Lower leg skin (tissue), 4 donors: ENCODE results near the gene ARPC2. TPM values are rescaled to one million over a fixed set of nuclear protein-coding genes. Genes with fewer than 3 reads are reported as not detected.

Source experiments
- DNase-seq, 2 donors: peaks; one replicate each; pipeline ENCODE4 v3.0.0-alpha.2; 2019; ENCODE audit warnings: low spot score in 2 of 2
- H3K4me3 ChIP-seq: fragments of 200-600 bp; sonication (generic); 2 replicates; pipeline ENCODE4 v1.5.1; 2017; ENCODE audit warnings: mild to moderate bottlenecking, low read depth; ENCODE audit not compliant: poor library complexity, severe bottlenecking
- POLR2A ChIP-seq, 2 donors: fragments of 450-650 bp; IDR thresholded peaks; one replicate each; pipeline ENCODE4 v1.6.1; 2016 to 2017; ENCODE audit warnings: antibody characterized with exemption in 2 of 2, mild to moderate bottlenecking in 1 of 2, moderate library complexity in 1 of 2
- WGBS, 2 donors: methylation state at CpG; one replicate each; pipeline ENCODE4 v1.1.5; 2018; 5-methylcytosine and 5-hydroxymethylcytosine counted together
- intact Hi-C: fragments of 100-400 bp; cut with DNase I; formaldehyde crosslinking; loops from one replicate; pipeline ENCODE4 v1.15.0; 2023; ENCODE audit warnings: low total_unique reads
- total RNA-seq, 4 donors: library from RNA; depleted of rRNA; stranded (reverse); fragments of >200 nt; gene quantifications; one replicate each; pipeline ENCODE4 v1.1.0, GENCODE V29; 2016
- TF ChIP-seq, protein P1 (sequence below), 3 donors: fragments of 450-650 bp; IDR thresholded peaks; one replicate each; pipeline ENCODE4 v1.5.1; 2016; ENCODE audit warnings: antibody characterized with exemption in 3 of 3, mild to moderate bottlenecking in 3 of 3, moderate library complexity in 2 of 3

ARPC2 gene
- total RNA-seq, 4 donors from 2014 or later: 233 to 344 (median 300) TPM

DNA sequence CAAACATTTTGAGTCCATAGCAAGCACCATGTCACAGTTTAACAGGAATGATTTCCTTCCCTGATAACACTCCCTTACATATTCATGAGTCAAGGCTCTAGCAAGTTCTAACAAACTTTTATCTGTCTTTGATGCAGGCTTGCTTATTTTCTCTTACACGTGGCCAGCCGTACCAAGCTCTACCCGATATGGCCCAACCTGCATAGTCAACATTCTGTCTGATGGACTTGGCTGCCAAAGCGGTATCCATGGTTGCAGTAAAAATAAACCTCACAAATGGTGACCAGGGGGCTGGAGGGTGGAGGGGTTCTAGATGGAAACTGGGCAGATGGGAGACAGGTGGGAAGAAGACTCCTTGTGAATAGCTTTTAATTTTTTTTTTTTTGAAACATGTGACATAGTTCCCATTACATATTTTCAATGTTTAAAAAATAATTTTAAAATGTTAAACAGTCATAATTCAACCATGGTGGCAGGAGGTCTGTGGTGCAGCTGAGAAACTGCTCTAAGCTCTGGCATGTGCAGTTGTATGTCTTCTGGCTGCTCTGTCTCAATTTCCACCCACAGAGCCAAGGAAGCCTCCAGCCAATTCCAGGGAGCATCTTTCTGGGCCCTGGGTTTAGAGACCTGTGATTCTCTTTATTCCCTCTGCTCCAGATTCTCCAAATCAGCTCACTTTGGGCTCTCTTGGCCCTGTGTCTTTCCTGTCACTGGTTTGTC, 29.5 kb upstream of the ARPC2 start:
- 34 to 36% methylated on average over 4 of the region's 4 CpGs for WGBS, 2 donors
- no peak for TF ChIP-seq POLR2A (IDR thresholded peaks at IDR 0.05)
- intact Hi-C loops: loop anchor here (10.0 kb wide), 1 partner anchor 77 kb away; the partner anchor contains the start of gene GPBAR1
- peak in 1 of 2 donors; percentile 65 for DNase-seq
- H3K4me3 ChIP-seq: no peak overlapping the region

DNA sequence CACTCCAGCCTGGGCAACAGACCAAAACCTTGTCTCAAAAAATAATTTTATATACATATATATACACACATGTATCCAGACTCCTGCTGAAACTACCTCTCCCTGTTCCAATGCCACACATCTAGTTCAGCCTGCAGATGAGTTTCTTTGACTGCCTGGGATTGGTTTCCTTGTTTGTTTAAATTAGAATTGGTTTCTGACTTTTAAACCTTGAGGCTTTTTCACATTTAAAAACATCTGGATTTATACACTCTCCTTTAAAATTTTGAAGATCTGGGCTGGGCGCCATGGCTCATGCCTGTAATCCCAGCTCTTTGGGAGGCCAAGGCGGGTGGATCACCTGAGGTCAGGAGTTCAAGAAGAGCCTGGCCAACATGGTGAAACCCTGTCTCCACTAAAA, 28.5 kb upstream of the ARPC2 start:
- intact Hi-C loops: loop anchor here (10.0 kb wide), 1 partner anchor 76 kb away; the partner anchor contains the start of gene GPBAR1
- 86 to 91% methylated on average over 2 of the region's 2 CpGs for WGBS, 2 donors

DNA sequence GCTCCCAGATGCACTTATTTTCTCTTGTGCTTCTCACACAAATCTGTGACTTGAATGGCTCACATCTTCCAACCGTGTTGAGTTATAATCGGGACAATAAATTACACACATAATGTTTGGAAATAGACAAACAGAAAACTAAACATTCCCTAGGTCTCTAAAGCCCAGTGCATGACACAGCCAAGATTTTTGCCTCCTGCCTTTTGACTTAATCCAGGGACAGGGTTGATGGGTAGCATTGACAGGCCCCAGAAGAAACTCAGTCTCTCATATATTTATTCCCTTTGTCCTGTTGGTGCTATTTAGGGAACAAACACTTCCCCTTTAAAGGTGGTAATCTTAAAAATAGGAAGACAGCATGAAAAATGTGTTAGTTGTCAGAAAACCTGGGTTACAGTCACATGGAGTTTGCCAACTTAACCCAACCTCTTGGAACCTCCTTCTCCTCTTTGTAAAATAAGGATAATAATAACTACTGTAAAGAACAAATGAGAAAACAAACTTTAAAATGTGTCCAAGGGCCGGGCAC, 24.0 kb upstream of the ARPC2 start:
- TF ChIP-seq, protein P1, sequence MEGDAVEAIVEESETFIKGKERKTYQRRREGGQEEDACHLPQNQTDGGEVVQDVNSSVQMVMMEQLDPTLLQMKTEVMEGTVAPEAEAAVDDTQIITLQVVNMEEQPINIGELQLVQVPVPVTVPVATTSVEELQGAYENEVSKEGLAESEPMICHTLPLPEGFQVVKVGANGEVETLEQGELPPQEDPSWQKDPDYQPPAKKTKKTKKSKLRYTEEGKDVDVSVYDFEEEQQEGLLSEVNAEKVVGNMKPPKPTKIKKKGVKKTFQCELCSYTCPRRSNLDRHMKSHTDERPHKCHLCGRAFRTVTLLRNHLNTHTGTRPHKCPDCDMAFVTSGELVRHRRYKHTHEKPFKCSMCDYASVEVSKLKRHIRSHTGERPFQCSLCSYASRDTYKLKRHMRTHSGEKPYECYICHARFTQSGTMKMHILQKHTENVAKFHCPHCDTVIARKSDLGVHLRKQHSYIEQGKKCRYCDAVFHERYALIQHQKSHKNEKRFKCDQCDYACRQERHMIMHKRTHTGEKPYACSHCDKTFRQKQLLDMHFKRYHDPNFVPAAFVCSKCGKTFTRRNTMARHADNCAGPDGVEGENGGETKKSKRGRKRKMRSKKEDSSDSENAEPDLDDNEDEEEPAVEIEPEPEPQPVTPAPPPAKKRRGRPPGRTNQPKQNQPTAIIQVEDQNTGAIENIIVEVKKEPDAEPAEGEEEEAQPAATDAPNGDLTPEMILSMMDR (IDR thresholded peaks at IDR 0.05): no peak
- no peak for TF ChIP-seq POLR2A (IDR thresholded peaks at IDR 0.05)
- H3K4me3 ChIP-seq: no peak overlapping the region
- no peak for DNase-seq
- WGBS, 2 donors: 53 to 71% methylated on average over 3 of the region's 3 CpGs
- intact Hi-C loops: loop anchor here (10.0 kb wide), 1 partner anchor 162 kb away; the partner anchor contains the start of gene CATIP

More for the DNA sequence above, 28.5 kb upstream of the ARPC2 start:
- no peak overlapping the region for H3K4me3 ChIP-seq
- no peak for TF ChIP-seq POLR2A (IDR thresholded peaks at IDR 0.05)
- TF ChIP-seq, protein P1 (IDR thresholded peaks at IDR 0.05): no peak
- DNase-seq: no peak

DNA sequence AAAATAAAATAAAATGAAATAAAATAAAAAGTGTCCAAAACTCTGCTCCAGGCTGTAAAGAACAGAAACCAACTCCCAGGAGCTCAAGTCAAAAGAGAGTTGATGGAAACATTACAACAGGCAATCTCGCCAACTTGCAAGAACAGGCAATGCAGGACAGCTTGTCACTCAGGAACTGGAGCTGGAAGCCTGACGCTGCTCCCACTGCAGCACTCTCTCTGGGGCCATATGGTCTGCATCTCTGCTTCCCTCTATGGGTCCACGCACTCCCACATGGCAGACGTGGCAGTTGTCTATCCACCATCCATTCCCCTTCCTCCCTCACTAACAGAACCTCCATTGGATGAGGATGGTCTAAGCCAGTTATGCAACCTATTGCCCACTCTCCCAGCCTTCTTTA, 23.3 kb upstream of the ARPC2 start:
- TF ChIP-seq, protein P1 (IDR thresholded peaks at IDR 0.05): no peak
- TF ChIP-seq POLR2A (IDR thresholded peaks at IDR 0.05): no peak
- 74 to 77% methylated on average over 4 of the region's 4 CpGs for WGBS, 2 donors
- DNase-seq: no peak
- H3K4me3 ChIP-seq: no peak overlapping the region
- intact Hi-C loops: loop anchor here (10.0 kb wide), 1 partner anchor 161 kb away; the partner anchor contains the start of gene CATIP

DNA sequence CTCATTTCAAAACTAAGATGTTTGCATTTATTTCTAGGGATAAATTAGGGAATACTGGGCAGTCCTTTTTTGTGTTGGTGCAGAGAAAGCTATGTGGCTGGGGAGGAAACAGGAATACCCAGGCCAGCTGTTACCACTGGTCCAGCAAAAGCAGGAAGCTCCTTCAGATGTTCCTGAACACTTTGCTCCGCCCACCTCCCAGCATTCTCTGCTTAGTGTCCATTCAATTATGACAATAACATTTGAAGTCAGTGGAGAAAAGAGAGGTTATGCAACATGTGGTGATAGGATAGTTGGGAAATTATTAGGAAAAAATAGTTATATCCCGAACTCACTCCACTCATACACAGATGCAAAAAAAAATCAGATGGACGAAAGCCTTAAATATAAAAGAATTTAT, 22.1 kb upstream of the ARPC2 start:
- intact Hi-C loops: loop anchor here (10.0 kb wide), 1 partner anchor 160 kb away; the partner anchor contains the start of gene CATIP
- TF ChIP-seq, protein P1 (IDR thresholded peaks at IDR 0.05): no peak
- TF ChIP-seq POLR2A (IDR thresholded peaks at IDR 0.05): no peak
- H3K4me3 ChIP-seq: no peak overlapping the region
- no peak for DNase-seq
- WGBS, 2 donors: 88% methylated on average over 3 of the region's 3 CpGs

DNA sequence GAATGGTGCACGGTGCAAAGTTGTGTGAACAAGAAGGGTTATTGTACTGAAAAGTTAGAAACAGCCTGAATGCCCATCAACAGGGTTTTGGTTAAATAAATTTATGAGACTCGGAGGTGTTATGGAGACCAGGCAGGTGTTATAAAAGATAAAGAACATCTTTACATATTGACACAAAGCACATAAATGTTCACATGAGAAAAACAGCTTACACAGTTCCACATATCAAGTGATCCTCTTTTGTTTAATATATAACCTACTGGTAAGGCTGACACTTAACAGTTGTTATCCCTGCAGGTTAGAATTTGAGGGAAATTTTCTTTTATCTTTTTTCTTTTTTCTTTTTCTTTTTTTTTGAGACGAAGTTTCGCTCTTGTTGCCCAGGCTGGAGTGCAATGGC, 20.0 kb upstream of the ARPC2 start:
- no peak overlapping the region for H3K4me3 ChIP-seq
- no peak for DNase-seq
- intact Hi-C loops: loop anchor here (10.0 kb wide), 1 partner anchor 158 kb away; the partner anchor contains the start of gene CATIP
- WGBS, 2 donors: 77 to 83% methylated on average over 4 of the region's 4 CpGs
- TF ChIP-seq POLR2A (IDR thresholded peaks at IDR 0.05): no peak
- TF ChIP-seq, protein P1 (IDR thresholded peaks at IDR 0.05): no peak
